ENCODE results near the gene ATP13A4. TPM values are rescaled to one million over a fixed set of nuclear protein-coding genes. Genes with fewer than 3 reads are reported as not detected.

The ATP13A4 gene
- total and polyA plus RNA-seq, 4 donors, result 0.23 to 2.7 (median 0.50) TPM

- no peak overlapping the region for H3K4me3 ChIP-seq (ENCODE audit: low read depth in 1 of 3, low read length in 3 of 3)
- TF ChIP-seq ZBTB33 (IDR thresholded peaks at IDR 0.05) (no peak), FOXA1 (IDR thresholded peaks at IDR 0.05) (no peak)
- H3K4me1 ChIP-seq (ENCODE audit: control insufficient read depth in 4 of 4, insufficient read depth in 4 of 4, low read length in 3 of 4), result no peaks in the 10 kb centered on the region
- no peak overlapping the region for H3K27ac ChIP-seq (ENCODE audit: low read depth in 1 of 2, low read length in 2 of 2)
- no peaks in the 10 kb centered on the region for H3K27me3 ChIP-seq (ENCODE audit: control insufficient read depth in 4 of 4, insufficient read depth in 4 of 4, low read length in 3 of 4)
- no peak overlapping the region for H3K9ac ChIP-seq (ENCODE audit: low read depth in 1 of 2, low read length in 2 of 2)
- DNase-seq (ENCODE audit: low spot score), result no peak
- WGBS, result 37% methylated on average over 2 of the region's 2 CpGs
- H3K36me3 ChIP-seq (ENCODE audit: control insufficient read depth in 4 of 4, insufficient read depth in 3 of 4, low read depth in 1 of 4, low read length in 3 of 4), result no peaks in the 10 kb centered on the region
- no peaks in the 10 kb centered on the region for H3K9me3 ChIP-seq (ENCODE audit: control insufficient read depth in 4 of 4, low read length in 3 of 4)
These were observed 167.1 kb downstream of the ATP13A4 start for GRCh38 chr3:193387596-193387995.

- Histone ChIP-seq H3K27ac (ENCODE audit: low read depth in 1 of 2, low read length in 2 of 2) (no peak within 1 kb of the TSS), H3K4me1 (ENCODE audit: control insufficient read depth in 4 of 4, insufficient read depth in 4 of 4, low read length in 3 of 4) (no peaks in the 10 kb centered on the region), H3K27me3 (ENCODE audit: control insufficient read depth in 4 of 4, insufficient read depth in 4 of 4, low read length in 3 of 4) (no peaks in the 10 kb centered on the region), H3K4me3 (ENCODE audit: low read depth in 1 of 3, low read length in 3 of 3) (no peak within 1 kb of the TSS), H3K36me3 (ENCODE audit: control insufficient read depth in 4 of 4, insufficient read depth in 3 of 4, low read depth in 1 of 4, low read length in 3 of 4) (no peaks in the 10 kb centered on the region), H3K9ac (ENCODE audit: low read depth in 1 of 2, low read length in 2 of 2) (no peak within 1 kb of the TSS), H3K9me3 (ENCODE audit: control insufficient read depth in 4 of 4, low read length in 3 of 4) (no peaks in the 10 kb centered on the region)
- WGBS, result 58% methylated on average over 6 of the region's 6 CpGs
- TF ChIP-seq RAD21 (IDR thresholded peaks at IDR 0.05) (no peak), REST (IDR thresholded peaks at IDR 0.05) (no peak), RXRA (IDR thresholded peaks at IDR 0.05) (no peak), JUND (IDR thresholded peaks at IDR 0.05) (no peak), HNF4G (IDR thresholded peaks at IDR 0.05) (no peak), GABPA (IDR thresholded peaks at IDR 0.05 in 1 of 2, conservative IDR thresholded peaks at IDR 0.05 in 1 of 2) (no peak), CTCF (IDR thresholded peaks at IDR 0.05; ENCODE audit: low read depth, low read length, missing input control) (no peak), TAF1 (conservative IDR thresholded peaks at IDR 0.05) (no peak), SP1 (IDR thresholded peaks at IDR 0.05) (no peak), FOXA1 (IDR thresholded peaks at IDR 0.05) (no peak), EGR1 (IDR thresholded peaks at IDR 0.05; ENCODE audit: low read depth in 2 of 2) (no peak), FOXA2 (IDR thresholded peaks at IDR 0.05) (no peak)
- no peak for DNase-seq (ENCODE audit: low spot score)
These were observed 176.0 kb downstream of the ATP13A4 start, which contains the start of gene ATP13A5 for GRCh38 chr3:193378706-193379105. Gene ATP13A5, minus strand, starts transcription at chr3:193378753. Its CDS starts 28 bp downstream, at chr3:193378725.
